Hepatocyte (in vitro differentiated cells): ENCODE data around the gene HYAL3. TPM values are rescaled to one million over a fixed set of nuclear protein-coding genes. Genes with fewer than 3 reads are reported as not detected.
A peak's percentile ranks its signal among the peaks of the same experiment; 100 is the strongest.

Experiments used
- DNase-seq: peaks from one replicate; pipeline ENCODE4 v3.0.0-alpha.2; 2016; ENCODE audit warnings: low spot score
- H2AFZ ChIP-seq: fragments of 200-600 bp; sonication (generic); 2 replicates; pipeline ENCODE4 v1.6.0; 2016; ENCODE audit warnings: antibody characterized with exemption, mild to moderate bottlenecking
- H3K27ac ChIP-seq: fragments of 200-600 bp; sonication (generic); 2 replicates; pipeline ENCODE4 v1.5.1; 2016; ENCODE audit warnings: mild to moderate bottlenecking
- H3K27me3 ChIP-seq: fragments of 200-600 bp; sonication (generic); 2 replicates; pipeline ENCODE4 v1.6.1; 2016
- H3K36me3 ChIP-seq: fragments of 200-600 bp; sonication (generic); replicated peaks from 2 replicates; pipeline ENCODE4 v1.5.1; 2016; ENCODE audit warnings: low read depth; ENCODE audit not compliant: insufficient read depth
- H3K4me1 ChIP-seq: fragments of 200-600 bp; sonication (generic); 2 replicates; pipeline ENCODE4 v1.5.1; 2016; ENCODE audit warnings: mild to moderate bottlenecking, moderate library complexity; ENCODE audit not compliant: insufficient read depth
- H3K4me2 ChIP-seq: fragments of 200-600 bp; sonication (generic); 2 replicates; pipeline ENCODE4 v1.6.0; 2016
- H3K4me3 ChIP-seq: fragments of 200-600 bp; sonication (generic); 2 replicates; pipeline ENCODE4 v1.5.1; 2016; ENCODE audit warnings: mild to moderate bottlenecking
- H3K79me2 ChIP-seq: fragments of 200-600 bp; sonication (generic); 2 replicates; pipeline ENCODE4 v1.6.0; 2017; ENCODE audit warnings: mild to moderate bottlenecking
- H3K9me2 ChIP-seq: fragments of 200-600 bp; sonication (generic); replicated peaks from 2 replicates; pipeline ENCODE4 v1.6.0; 2017; ENCODE audit warnings: mild to moderate bottlenecking; ENCODE audit not compliant: insufficient read depth
- H3K9me3 ChIP-seq: fragments of 200-600 bp; sonication (generic); 2 replicates; pipeline ENCODE4 v1.5.1; 2016; ENCODE audit warnings: low read depth, mild to moderate bottlenecking
- H4K20me1 ChIP-seq: fragments of 200-600 bp; sonication (generic); 2 replicates; pipeline ENCODE4 v1.6.0; 2016; ENCODE audit warnings: mild to moderate bottlenecking; ENCODE audit not compliant: insufficient read depth, poor library complexity, severe bottlenecking
- CTCF ChIP-seq: fragments of 200-600 bp; sonication (generic); IDR thresholded peaks from 2 replicates; pipeline ENCODE4 v1.5.1; 2016; ENCODE audit warnings: antibody characterized with exemption, mild to moderate bottlenecking; ENCODE audit not compliant: poor library complexity
- EZH2 ChIP-seq: fragments of 200-600 bp; sonication (generic); IDR thresholded peaks from 2 replicates; pipeline ENCODE4 v1.6.1; 2016; ENCODE audit warnings: antibody characterized with exemption, mild to moderate bottlenecking, borderline replicate concordance
- EZH2phosphoT487 ChIP-seq: fragments of 200-600 bp; sonication (generic); IDR thresholded peaks from one replicate; pipeline ENCODE4 v1.6.1; 2018; ENCODE audit warnings: antibody characterized with exemption, mild to moderate bottlenecking, low read depth, moderate library complexity; ENCODE audit not compliant: unreplicated experiment, severe bottlenecking
- WGBS: methylation state at CpG from one replicate; pipeline ENCODE4 v1.1.6; 2016; ENCODE audit warnings: low lambda C conversion rate; ENCODE audit errors: missing lambda C conversion rate; 5-methylcytosine and 5-hydroxymethylcytosine counted together
- polyA plus RNA-seq: library from polyadenylated mRNA; unstranded; fragments of >200 nt; fragmentation: Nextera tagmentation; extraction: Ambion mirVana; gene quantifications from 2 replicates; pipeline ENCODE4 v1.2.1, GENCODE V29; 2016
- total RNA-seq: library from RNA; depleted of rRNA; stranded (reverse); fragments of >200 nt; gene quantifications from 2 replicates; pipeline ENCODE4 v1.2.3, GENCODE V29; 2014

Gene HYAL3
- total and polyA plus RNA-seq, 2 experiments from 2014 or later: 3.7 to 7.0 TPM

DNA sequence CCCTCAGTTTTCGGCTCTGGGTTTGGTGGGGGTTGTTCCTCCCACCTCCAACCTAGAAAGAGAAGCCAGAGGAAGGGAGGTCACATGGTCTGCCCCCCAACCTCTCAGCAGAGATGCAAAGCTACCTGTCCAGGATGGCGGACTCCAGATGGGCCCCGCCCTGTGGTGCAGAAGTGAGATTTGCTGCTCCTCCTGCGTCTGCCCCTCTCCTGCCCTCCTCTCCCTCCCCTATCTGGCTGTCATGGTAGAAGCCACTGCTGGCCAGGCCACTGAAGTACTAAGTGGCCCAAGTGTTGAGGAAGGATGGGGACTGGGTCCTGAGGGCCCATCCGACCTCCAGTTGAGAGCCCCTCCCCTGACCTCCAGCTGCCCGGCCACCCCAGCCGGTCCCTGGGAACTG lies 32.4 kb downstream of the HYAL3 start:
- Histone ChIP-seq H2AFZ (no peak overlapping the region), H3K27me3 (no peaks in the 10 kb centered on the region), H3K9me2 (no peaks in the 10 kb centered on the region), H3K4me3 (no peak overlapping the region), H3K4me1 (peaks cover 79% of the 10 kb centered on the region), H3K36me3 (no peaks in the 10 kb centered on the region), H3K9me3 (no peaks in the 10 kb centered on the region), H4K20me1 (no peaks in the 10 kb centered on the region), H3K27ac (peak overlapping the region; percentile 91), H3K79me2 (peaks cover 22% of the 10 kb centered on the region), H3K4me2 (peak overlapping the region; percentile 89)
- WGBS: 68% methylated on average over 7 of the region's 7 CpGs
- DNase-seq: no peak
- TF ChIP-seq CTCF: no peak
- TF ChIP-seq EZH2phosphoT487: no peak
- no peak for TF ChIP-seq EZH2

DNA sequence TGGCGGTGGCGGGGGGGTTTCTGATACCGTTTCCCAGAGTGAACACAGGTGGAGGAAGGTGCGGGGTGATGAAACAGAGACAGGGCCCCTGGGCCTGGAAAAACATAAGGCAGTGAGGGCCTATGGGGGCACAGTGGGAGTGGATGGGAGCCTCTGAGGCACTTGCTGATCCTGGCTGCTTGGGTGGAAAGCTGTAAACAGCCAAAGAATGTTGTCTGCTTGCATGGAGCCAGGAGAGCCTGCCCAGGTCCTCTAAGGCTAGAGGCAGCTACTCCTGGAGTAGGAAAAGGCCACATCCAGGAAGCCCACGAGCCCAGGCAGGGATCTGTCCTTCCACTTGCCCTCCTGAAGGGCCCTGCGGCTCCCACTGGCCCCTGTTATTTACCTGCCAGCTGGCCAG lies 33.2 kb downstream of the HYAL3 start:
- WGBS: 78% methylated on average over 6 of the region's 6 CpGs
- H3K4me1 ChIP-seq: peaks cover 75% of the 10 kb centered on the region
- no peak overlapping the region for H3K4me3 ChIP-seq
- peak overlapping the region; percentile 91 for H3K27ac ChIP-seq
- no peaks in the 10 kb centered on the region for H4K20me1 ChIP-seq
- no peak overlapping the region for H2AFZ ChIP-seq
- H3K9me3 ChIP-seq: no peaks in the 10 kb centered on the region
- TF ChIP-seq EZH2phosphoT487: no peak
- TF ChIP-seq CTCF: no peak
- no peak for TF ChIP-seq EZH2
- H3K36me3 ChIP-seq: no peaks in the 10 kb centered on the region
- H3K4me2 ChIP-seq: peak overlapping the region; percentile 89
- DNase-seq: peak; percentile 63
- H3K79me2 ChIP-seq: peaks cover 21% of the 10 kb centered on the region
- H3K9me2 ChIP-seq: no peaks in the 10 kb centered on the region
- no peaks in the 10 kb centered on the region for H3K27me3 ChIP-seq

DNA sequence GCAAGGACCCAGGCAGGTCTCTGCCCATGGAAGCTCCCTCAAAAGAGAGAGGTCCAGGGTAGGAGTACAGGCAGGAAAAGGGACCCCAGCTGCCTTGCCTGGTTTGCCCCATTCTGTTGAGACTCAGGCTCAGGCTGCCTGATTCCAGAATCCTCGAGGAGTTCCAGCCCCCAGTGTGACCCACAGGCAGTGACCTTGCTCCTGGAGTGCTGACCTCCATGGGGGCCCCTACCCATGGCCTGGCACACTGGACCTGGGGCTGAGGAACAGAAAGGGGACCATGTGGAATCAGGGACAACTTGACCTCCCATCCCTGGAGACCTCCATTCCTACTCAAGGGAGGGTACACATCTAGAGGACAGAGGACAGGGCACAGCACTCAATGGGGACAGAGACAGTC lies 33.6 kb downstream of the HYAL3 start:
- no peak for DNase-seq
- no peak overlapping the region for H3K4me3 ChIP-seq
- no peaks in the 10 kb centered on the region for H3K36me3 ChIP-seq
- H3K4me1 ChIP-seq: peaks cover 75% of the 10 kb centered on the region
- H3K9me2 ChIP-seq: no peaks in the 10 kb centered on the region
- H3K4me2 ChIP-seq: peak overlapping the region; percentile 89
- H3K27ac ChIP-seq: peak overlapping the region; percentile 91
- no peaks in the 10 kb centered on the region for H3K9me3 ChIP-seq
- H4K20me1 ChIP-seq: no peaks in the 10 kb centered on the region
- no peak overlapping the region for H2AFZ ChIP-seq
- 67% methylated on average over 1 of the region's 1 CpG for WGBS
- TF ChIP-seq EZH2phosphoT487 (no peak), EZH2 (no peak), CTCF (no peak)
- H3K27me3 ChIP-seq: no peaks in the 10 kb centered on the region
- H3K79me2 ChIP-seq: peaks cover 21% of the 10 kb centered on the region

DNA sequence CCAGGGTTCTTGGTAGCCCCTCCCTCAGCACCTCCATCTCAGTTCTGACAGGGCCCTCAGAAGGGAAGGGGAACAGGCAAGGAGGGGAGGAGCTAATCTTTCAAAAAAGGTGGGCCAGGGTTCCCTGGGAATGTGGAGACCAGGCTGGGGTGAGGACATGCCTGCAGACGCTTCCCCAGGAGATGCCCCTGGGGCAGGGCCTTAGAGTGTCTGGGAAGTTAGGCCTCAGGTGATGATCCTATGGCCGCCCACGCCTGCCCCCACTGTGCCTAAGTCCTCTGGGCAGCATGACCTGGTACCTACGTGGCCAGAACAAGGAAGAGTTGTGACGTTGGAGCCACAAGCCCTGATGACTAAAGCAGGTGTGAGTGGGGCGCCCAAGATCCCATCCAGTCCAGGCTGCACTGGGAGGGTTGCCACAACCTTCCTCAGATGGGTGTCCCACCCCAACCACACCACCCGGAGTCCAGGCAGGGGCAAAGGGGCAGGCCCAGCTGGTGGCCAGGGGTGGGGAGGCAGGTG lies 34.2 kb downstream of the HYAL3 start:
- Histone ChIP-seq H2AFZ (no peak overlapping the region), H3K27me3 (no peaks in the 10 kb centered on the region), H3K9me3 (no peaks in the 10 kb centered on the region), H3K4me2 (peak overlapping the region; percentile 89), H3K79me2 (peaks cover 16% of the 10 kb centered on the region), H3K4me3 (no peak overlapping the region), H4K20me1 (no peaks in the 10 kb centered on the region), H3K9me2 (no peaks in the 10 kb centered on the region), H3K27ac (peak overlapping the region; percentile 91), H3K36me3 (no peaks in the 10 kb centered on the region), H3K4me1 (peaks cover 74% of the 10 kb centered on the region)
- TF ChIP-seq EZH2phosphoT487 (no peak), EZH2 (no peak), CTCF (no peak)
- DNase-seq: no peak
- 62% methylated on average over 7 of the region's 7 CpGs for WGBS
